NB4 (cell line): ENCODE measurements around the gene CLN5.

ENCODE experiments used
- POLR2A ChIP-seq: IDR thresholded peaks from 2 replicates; pipeline ENCODE4 v1.6.1; 2011; ENCODE audit warnings: mild to moderate bottlenecking; ENCODE audit not compliant: insufficient read length; ENCODE audit errors: extremely low read depth
- TF ChIP-seq, protein P1 (sequence below): IDR thresholded peaks from one replicate; pipeline ENCODE4 v1.5.1; 2012; ENCODE audit warnings: low read depth, low read length

DNA sequence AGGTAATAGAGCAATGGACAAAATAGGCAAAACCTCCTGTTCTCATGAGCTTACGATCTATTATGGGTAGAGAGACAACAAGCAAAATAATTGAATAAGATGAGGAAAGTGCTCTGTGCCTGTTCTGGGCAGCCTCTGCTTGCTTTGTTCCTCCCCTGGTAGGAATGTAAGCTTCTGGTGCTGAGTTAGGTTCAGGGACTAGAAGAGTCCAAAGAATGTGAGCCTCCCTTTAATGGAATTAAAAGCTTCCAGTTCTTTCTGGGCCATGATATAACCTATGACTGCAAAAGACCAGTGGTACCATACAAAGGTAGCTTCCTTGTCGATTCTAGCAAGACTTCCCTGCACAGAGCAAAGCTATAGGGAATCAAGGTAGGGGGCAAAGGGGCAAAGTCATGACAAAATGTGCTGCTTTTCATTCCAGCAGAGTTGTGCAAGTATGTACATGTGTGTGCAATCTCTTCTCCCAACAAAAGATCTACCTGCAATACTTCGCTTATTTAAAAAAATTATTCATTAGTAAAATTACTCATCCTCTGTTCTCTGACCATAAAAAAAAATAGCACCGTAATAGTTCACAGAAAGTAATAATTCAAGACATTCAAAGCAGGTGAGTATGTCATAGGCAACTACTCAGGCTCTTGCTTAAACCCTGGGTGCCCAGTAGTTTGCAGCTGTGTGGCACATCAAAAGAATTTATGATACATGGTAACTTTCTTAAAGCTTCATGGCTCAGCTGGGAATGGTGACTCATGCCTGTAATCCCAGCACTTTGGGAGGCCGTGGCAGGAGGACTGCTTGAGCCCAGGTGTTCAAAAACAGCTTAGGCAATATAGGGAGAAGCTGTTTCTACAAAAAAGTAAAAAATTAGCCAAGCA lies 22.2 kb upstream of the CLN5 start:
- TF ChIP-seq, protein P1, sequence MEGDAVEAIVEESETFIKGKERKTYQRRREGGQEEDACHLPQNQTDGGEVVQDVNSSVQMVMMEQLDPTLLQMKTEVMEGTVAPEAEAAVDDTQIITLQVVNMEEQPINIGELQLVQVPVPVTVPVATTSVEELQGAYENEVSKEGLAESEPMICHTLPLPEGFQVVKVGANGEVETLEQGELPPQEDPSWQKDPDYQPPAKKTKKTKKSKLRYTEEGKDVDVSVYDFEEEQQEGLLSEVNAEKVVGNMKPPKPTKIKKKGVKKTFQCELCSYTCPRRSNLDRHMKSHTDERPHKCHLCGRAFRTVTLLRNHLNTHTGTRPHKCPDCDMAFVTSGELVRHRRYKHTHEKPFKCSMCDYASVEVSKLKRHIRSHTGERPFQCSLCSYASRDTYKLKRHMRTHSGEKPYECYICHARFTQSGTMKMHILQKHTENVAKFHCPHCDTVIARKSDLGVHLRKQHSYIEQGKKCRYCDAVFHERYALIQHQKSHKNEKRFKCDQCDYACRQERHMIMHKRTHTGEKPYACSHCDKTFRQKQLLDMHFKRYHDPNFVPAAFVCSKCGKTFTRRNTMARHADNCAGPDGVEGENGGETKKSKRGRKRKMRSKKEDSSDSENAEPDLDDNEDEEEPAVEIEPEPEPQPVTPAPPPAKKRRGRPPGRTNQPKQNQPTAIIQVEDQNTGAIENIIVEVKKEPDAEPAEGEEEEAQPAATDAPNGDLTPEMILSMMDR: no peak
- TF ChIP-seq POLR2A: no peak
